ENCODE results near the gene JMJD1C. TPM values are rescaled to one million over a fixed set of nuclear protein-coding genes. Genes with fewer than 3 reads are reported as not detected.

The JMJD1C gene
- total RNA-seq, 1 experiment from 2014 or later, result 139 TPM

DNA sequence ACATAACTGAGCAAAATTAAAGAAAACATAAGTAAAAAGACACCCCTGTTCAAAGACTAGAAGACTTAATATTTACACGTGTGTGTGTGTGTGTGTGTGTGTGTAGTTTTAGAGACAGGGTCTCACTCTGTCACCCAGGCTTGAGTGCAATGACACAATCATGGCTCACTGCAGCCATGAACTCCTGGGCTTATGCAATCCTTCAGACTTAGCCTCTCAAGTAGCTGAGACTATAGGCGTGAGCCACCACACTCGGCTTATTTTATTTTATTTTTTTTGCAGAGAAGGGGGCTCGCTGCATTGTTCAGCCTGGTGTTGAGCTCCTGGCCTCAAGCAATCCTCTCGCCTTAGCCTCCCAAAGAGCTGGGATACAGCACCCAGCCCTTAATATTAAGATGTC lies 90.3 kb downstream of the JMJD1C start:
- ATAC-seq (no peak), DNase-seq (no peak)
- Histone ChIP-seq H3K27me3 (ENCODE audit: low read length) (no peaks in the 10 kb centered on the region), H3K9me3 (ENCODE audit: low read length) (no peaks in the 10 kb centered on the region), H3K79me2 (ENCODE audit: low read length) (peaks cover 43% of the 10 kb centered on the region), H3K9me2 (replicated peaks; ENCODE audit: low read length) (no peaks in the 10 kb centered on the region), H3K27ac (ENCODE audit: low read length) (no peak overlapping the region), H2AFZ (ENCODE audit: low read length) (no peak overlapping the region), H4K20me1 (ENCODE audit: low read length) (0 out of 2 replicates have a peak, but pooled peaks cover 5% of the 10 kb centered on the region), H3K9ac (ENCODE audit: low read length) (no peak overlapping the region), H3F3A (ENCODE audit: low read length, unreplicated experiment) (no peaks in the 10 kb centered on the region), H3K4me3 (ENCODE audit: low read length) (no peak overlapping the region), H3K4me2 (ENCODE audit: low read length) (no peak overlapping the region), H3K36me3 (ENCODE audit: low read depth, low read length) (0 out of 2 replicates have a peak, but pooled peaks cover 3% of the 10 kb centered on the region), H3K4me1 (ENCODE audit: insufficient read depth, low read length) (peaks cover 9% of the 10 kb centered on the region)
- no peak for TF ChIP-seq EZH2 (IDR thresholded peaks at IDR 0.05; ENCODE audit: low read length, unreplicated experiment)
- no peak for TF ChIP-seq EZH2phosphoT487 (IDR thresholded peaks at IDR 0.05; ENCODE audit: borderline replicate concordance, low read length)
- TF ChIP-seq, protein P1, sequence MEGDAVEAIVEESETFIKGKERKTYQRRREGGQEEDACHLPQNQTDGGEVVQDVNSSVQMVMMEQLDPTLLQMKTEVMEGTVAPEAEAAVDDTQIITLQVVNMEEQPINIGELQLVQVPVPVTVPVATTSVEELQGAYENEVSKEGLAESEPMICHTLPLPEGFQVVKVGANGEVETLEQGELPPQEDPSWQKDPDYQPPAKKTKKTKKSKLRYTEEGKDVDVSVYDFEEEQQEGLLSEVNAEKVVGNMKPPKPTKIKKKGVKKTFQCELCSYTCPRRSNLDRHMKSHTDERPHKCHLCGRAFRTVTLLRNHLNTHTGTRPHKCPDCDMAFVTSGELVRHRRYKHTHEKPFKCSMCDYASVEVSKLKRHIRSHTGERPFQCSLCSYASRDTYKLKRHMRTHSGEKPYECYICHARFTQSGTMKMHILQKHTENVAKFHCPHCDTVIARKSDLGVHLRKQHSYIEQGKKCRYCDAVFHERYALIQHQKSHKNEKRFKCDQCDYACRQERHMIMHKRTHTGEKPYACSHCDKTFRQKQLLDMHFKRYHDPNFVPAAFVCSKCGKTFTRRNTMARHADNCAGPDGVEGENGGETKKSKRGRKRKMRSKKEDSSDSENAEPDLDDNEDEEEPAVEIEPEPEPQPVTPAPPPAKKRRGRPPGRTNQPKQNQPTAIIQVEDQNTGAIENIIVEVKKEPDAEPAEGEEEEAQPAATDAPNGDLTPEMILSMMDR (conservative IDR thresholded peaks at IDR 0.05; ENCODE audit: low read depth, low read length), result no peak
- intact Hi-C loops (cut with micrococcal nuclease), result no loop called here
- BruUV-seq (replicated peaks), result no TSS peak
- ChIA-PET POLR2A (ENCODE audit: unreplicated experiment) (interaction anchor here (0.6 kb wide), 1 partner anchor 217 kb away, joined by 4 read pairs; no protein-coding TSS in a partner anchor), CTCF (no interaction called here)

DNA sequence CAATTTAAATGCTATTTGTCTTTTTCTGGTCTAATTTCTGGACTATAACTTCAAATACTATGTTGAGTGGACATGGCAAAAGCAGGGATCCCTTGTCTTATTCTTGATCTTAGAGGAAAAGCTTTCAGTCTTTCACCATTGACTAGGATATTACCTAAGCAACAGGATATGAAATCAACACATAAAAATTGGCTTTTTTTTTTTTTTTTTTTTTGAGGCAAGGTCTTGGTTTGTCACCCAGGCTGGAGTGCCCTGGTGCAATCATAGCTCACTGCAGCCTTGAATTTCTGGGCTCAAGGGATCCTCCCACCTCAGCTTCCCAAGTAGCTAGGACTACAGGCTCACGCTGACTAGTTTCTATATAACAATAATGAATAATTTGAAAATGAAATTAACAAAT lies 90.8 kb downstream of the JMJD1C start:
- Histone ChIP-seq H3K4me2 (ENCODE audit: low read length) (no peak overlapping the region), H3K9ac (ENCODE audit: low read length) (no peak overlapping the region), H3K9me3 (ENCODE audit: low read length) (no peaks in the 10 kb centered on the region), H3K79me2 (ENCODE audit: low read length) (peaks cover 47% of the 10 kb centered on the region), H3K4me1 (ENCODE audit: insufficient read depth, low read length) (peaks cover 9% of the 10 kb centered on the region), H2AFZ (ENCODE audit: low read length) (no peak overlapping the region), H3K27ac (ENCODE audit: low read length) (no peak overlapping the region), H3K36me3 (ENCODE audit: low read depth, low read length) (no peaks in the 10 kb centered on the region), H3K9me2 (replicated peaks; ENCODE audit: low read length) (no peaks in the 10 kb centered on the region), H3K27me3 (ENCODE audit: low read length) (no peaks in the 10 kb centered on the region), H4K20me1 (ENCODE audit: low read length) (0 out of 2 replicates have a peak, but pooled peaks cover 5% of the 10 kb centered on the region), H3F3A (ENCODE audit: low read length, unreplicated experiment) (no peaks in the 10 kb centered on the region), H3K4me3 (ENCODE audit: low read length) (no peak overlapping the region)
- intact Hi-C loops (cut with micrococcal nuclease), result no loop called here
- DNase-seq (no peak), ATAC-seq (no peak)
- ChIA-PET POLR2A (ENCODE audit: unreplicated experiment) (no interaction called here), CTCF (no interaction called here)
- no peak for TF ChIP-seq EZH2phosphoT487 (IDR thresholded peaks at IDR 0.05; ENCODE audit: borderline replicate concordance, low read length)
- TF ChIP-seq EZH2 (IDR thresholded peaks at IDR 0.05; ENCODE audit: low read length, unreplicated experiment), result no peak
- TF ChIP-seq, protein P1 (conservative IDR thresholded peaks at IDR 0.05; ENCODE audit: low read depth, low read length), result no peak
- BruUV-seq (replicated peaks), result no TSS peak

DNA sequence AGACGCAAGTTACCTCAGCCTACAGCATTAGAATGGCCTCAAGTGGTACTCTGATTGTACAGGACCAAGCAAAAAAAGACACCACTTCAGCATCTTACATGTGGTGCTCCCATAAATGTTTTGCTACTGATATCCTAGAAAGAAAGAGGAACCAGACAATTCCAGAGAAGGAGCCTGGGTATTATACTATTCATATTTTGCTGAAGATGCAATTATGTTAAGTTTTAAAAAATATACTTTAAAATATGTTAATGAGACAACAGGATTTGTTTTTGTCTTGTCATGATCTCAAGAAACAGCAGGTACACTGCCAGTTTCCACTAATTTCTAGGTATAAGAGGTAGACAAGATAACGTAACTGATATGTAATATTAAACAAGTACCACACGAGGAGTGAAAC lies 92.6 kb downstream of the JMJD1C start:
- no peaks in the 10 kb centered on the region for H3F3A ChIP-seq (ENCODE audit: low read length, unreplicated experiment)
- no peak overlapping the region for H3K27ac ChIP-seq (ENCODE audit: low read length)
- no peaks in the 10 kb centered on the region for H3K9me3 ChIP-seq (ENCODE audit: low read length)
- no peak for DNase-seq
- no peaks in the 10 kb centered on the region for H3K27me3 ChIP-seq (ENCODE audit: low read length)
- H3K79me2 ChIP-seq (ENCODE audit: low read length), result peaks cover 53% of the 10 kb centered on the region
- no peak overlapping the region for H3K4me2 ChIP-seq (ENCODE audit: low read length)
- ATAC-seq, result no peak
- H3K9me2 ChIP-seq (replicated peaks; ENCODE audit: low read length), result no peaks in the 10 kb centered on the region
- no peak overlapping the region for H3K4me3 ChIP-seq (ENCODE audit: low read length)
- intact Hi-C loops (cut with micrococcal nuclease), result no loop called here
- no TSS peak for BruUV-seq (replicated peaks)
- no peak for TF ChIP-seq EZH2phosphoT487 (IDR thresholded peaks at IDR 0.05; ENCODE audit: borderline replicate concordance, low read length)
- TF ChIP-seq EZH2 (IDR thresholded peaks at IDR 0.05; ENCODE audit: low read length, unreplicated experiment), result no peak
- TF ChIP-seq, protein P1 (conservative IDR thresholded peaks at IDR 0.05; ENCODE audit: low read depth, low read length), result no peak
- H3K36me3 ChIP-seq (ENCODE audit: low read depth, low read length), result no peaks in the 10 kb centered on the region
- H4K20me1 ChIP-seq (ENCODE audit: low read length), result 0 out of 2 replicates have a peak, but pooled peaks cover 5% of the 10 kb centered on the region
- ChIA-PET POLR2A (ENCODE audit: unreplicated experiment) (no interaction called here), CTCF (no interaction called here)
- no peak overlapping the region for H2AFZ ChIP-seq (ENCODE audit: low read length)
- no peak overlapping the region for H3K9ac ChIP-seq (ENCODE audit: low read length)
- peaks cover 9% of the 10 kb centered on the region for H3K4me1 ChIP-seq (ENCODE audit: insufficient read depth, low read length)

Measured in PC-3 (cell line).